Thyroid gland (tissue), 4 donors: ENCODE data around the gene GRM4. TPM values are rescaled to one million over a fixed set of nuclear protein-coding genes. Genes with fewer than 3 reads are reported as not detected.

Experiments
- DNase-seq, 2 donors: peaks; one replicate each; pipeline ENCODE4 v3.0.0-alpha.2; 2019
- H3K27ac ChIP-seq, 3 donors: fragments of 200-600 bp; sonication (generic); 1 replicate in 2 of 3; 2 replicates in 1 of 3; pipeline ENCODE4 v1.5.1; 2016 to 2019; ENCODE audit warnings: mild to moderate bottlenecking in 1 of 3, moderate library complexity in 1 of 3
- H3K27me3 ChIP-seq: fragments of 200-600 bp; sonication (generic); one replicate; pipeline ENCODE4 v1.5.1; 2019
- H3K36me3 ChIP-seq, 2 donors: fragments of 200-600 bp; sonication (generic); one replicate each; pipeline ENCODE4 v1.5.1; 2016 to 2019
- H3K4me1 ChIP-seq, 2 donors: fragments of 200-600 bp; sonication (generic); one replicate each; pipeline ENCODE4 v1.5.1; 2017 to 2019
- H3K4me3 ChIP-seq, 3 donors: fragments of 200-600 bp; sonication (generic); replicated peaks in 1 of 3; 1 replicate in 2 of 3; 2 replicates in 1 of 3; pipeline ENCODE4 v1.5.1; 2016; ENCODE audit warnings: mild to moderate bottlenecking in 1 of 3
- H3K9me3 ChIP-seq: fragments of 200-600 bp; sonication (generic); one replicate; pipeline ENCODE4 v1.5.1; 2017
- POLR2A ChIP-seq, 2 donors: fragments of 450-650 bp; IDR thresholded peaks; one replicate each; pipeline ENCODE4 v1.6.1; 2017; ENCODE audit warnings: antibody characterized with exemption in 2 of 2, mild to moderate bottlenecking in 2 of 2, moderate library complexity in 1 of 2
- WGBS, 2 donors: methylation state at CpG; one replicate each; pipeline ENCODE4 v1.1.5; 2017; 5-methylcytosine and 5-hydroxymethylcytosine counted together
- intact Hi-C: fragments of 100-400 bp; cut with DNase I; formaldehyde crosslinking; loops from one replicate; pipeline ENCODE4 v1.15.1; 2023
- total RNA-seq, 4 donors: library from RNA; depleted of rRNA; stranded (reverse); fragments of >200 nt; gene quantifications; one replicate each; pipeline ENCODE4 v1.2.3, GENCODE V29; 2016
- TF ChIP-seq, protein P1 (sequence below), 6 experiments: fragments of 200-600 bp in 3 of 6; fragments of 450-650 bp in 3 of 6; sonication (generic) in 3 of 6; IDR thresholded peaks; one replicate each; pipeline ENCODE4 v1.5.1; 2016 to 2019; ENCODE audit warnings: antibody characterized with exemption in 6 of 6, mild to moderate bottlenecking in 2 of 6, inconsistent platforms in 1 of 6, moderate library complexity in 1 of 6

Gene GRM4
- total RNA-seq, 4 donors from 2014 or later, result under 0.01 TPM; not detected in 3

DNA sequence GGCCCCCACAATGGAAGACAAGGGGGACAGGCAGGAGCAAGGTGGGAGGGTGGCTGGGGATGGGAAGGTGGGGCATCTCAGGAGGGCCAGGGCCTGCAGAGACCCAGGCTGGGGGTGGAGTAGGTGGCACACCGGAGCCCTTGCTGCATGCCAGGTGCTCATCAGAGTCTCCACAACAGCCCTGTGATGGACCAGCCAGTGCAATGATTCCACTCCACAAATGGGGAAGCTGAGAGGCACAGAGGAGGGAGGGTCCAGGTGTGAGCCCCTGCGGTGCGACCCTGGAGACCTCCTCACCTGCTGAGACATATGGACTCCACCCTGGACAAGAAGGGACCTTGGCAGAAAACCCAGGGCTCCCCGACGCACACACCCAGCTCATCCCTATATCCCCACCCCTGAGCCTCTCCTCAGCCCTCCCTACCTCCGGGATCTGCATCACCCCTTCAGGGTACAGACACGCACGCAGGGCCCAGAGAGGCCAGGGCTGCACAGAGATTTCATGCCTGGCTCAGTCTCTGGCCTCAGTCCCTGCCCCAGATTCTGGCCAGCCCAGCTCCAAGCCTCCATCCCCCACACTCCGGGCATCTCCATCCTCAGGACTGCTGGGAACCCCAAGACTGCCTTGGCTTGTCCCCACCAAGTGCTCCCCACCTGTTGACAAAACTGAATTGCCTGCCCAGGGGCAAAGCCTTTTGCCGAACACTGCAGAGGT is 7.1 kb upstream of the GRM4 start:
- Histone ChIP-seq H3K4me3 (no peak overlapping the region), H3K27ac (no peak overlapping the region), H3K27me3 (peaks cover 5% of the 10 kb centered on the region), H3K9me3 (no peaks in the 10 kb centered on the region), H3K4me1 (peaks cover 0 to 8% of the 10 kb centered on the region in 2 donors), H3K36me3 (no peaks in the 10 kb centered on the region)
- intact Hi-C loops, result loop anchor here (10.0 kb wide), 1 partner anchor 568 kb away; the partner anchor contains the start of gene BAK1
- no peak for DNase-seq
- WGBS, 2 donors, result 84 to 92% methylated on average over 10 of the region's 10 CpGs
- TF ChIP-seq, protein P1, sequence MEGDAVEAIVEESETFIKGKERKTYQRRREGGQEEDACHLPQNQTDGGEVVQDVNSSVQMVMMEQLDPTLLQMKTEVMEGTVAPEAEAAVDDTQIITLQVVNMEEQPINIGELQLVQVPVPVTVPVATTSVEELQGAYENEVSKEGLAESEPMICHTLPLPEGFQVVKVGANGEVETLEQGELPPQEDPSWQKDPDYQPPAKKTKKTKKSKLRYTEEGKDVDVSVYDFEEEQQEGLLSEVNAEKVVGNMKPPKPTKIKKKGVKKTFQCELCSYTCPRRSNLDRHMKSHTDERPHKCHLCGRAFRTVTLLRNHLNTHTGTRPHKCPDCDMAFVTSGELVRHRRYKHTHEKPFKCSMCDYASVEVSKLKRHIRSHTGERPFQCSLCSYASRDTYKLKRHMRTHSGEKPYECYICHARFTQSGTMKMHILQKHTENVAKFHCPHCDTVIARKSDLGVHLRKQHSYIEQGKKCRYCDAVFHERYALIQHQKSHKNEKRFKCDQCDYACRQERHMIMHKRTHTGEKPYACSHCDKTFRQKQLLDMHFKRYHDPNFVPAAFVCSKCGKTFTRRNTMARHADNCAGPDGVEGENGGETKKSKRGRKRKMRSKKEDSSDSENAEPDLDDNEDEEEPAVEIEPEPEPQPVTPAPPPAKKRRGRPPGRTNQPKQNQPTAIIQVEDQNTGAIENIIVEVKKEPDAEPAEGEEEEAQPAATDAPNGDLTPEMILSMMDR (IDR thresholded peaks at IDR 0.05), result no peak
- no peak for TF ChIP-seq POLR2A (IDR thresholded peaks at IDR 0.05)

DNA sequence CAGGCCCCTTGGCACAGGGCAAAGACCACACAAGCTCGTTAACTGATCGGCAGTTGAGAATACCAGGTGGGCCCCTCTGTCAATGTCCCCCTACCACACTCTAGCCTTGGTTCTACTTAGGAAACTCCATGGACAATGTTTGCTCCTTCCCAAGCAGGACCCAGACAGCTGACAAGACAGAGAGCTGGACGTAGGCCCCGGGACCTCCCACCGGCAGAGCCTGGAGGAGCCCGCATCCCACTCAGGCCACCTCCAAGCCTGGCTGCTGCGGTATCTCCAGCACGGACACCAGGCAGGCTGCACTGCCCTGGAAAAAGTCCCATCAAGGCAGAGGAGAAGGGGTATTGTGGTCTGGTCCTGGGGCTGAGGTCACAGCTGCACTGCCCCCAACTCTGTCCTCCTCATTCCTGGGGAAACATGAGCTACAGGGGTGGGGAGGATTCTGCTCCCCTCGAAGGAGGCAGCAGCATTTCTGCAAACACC is 6.2 kb upstream of the GRM4 start:
- Histone ChIP-seq H3K4me3 (no peak overlapping the region), H3K4me1 (peaks cover 0 to 8% of the 10 kb centered on the region in 2 donors), H3K27me3 (peaks cover 5% of the 10 kb centered on the region), H3K9me3 (no peaks in the 10 kb centered on the region), H3K27ac (no peak overlapping the region), H3K36me3 (no peaks in the 10 kb centered on the region)
- no peak for TF ChIP-seq POLR2A (IDR thresholded peaks at IDR 0.05)
- TF ChIP-seq, protein P1 (IDR thresholded peaks at IDR 0.05), result no peak
- 55 to 65% methylated on average over 7 to 9 of the region's 9 CpGs for WGBS, 2 donors
- intact Hi-C loops, result loop anchor here (10.0 kb wide), 1 partner anchor 567 kb away; the partner anchor contains the start of gene BAK1
- DNase-seq, result no peak

DNA sequence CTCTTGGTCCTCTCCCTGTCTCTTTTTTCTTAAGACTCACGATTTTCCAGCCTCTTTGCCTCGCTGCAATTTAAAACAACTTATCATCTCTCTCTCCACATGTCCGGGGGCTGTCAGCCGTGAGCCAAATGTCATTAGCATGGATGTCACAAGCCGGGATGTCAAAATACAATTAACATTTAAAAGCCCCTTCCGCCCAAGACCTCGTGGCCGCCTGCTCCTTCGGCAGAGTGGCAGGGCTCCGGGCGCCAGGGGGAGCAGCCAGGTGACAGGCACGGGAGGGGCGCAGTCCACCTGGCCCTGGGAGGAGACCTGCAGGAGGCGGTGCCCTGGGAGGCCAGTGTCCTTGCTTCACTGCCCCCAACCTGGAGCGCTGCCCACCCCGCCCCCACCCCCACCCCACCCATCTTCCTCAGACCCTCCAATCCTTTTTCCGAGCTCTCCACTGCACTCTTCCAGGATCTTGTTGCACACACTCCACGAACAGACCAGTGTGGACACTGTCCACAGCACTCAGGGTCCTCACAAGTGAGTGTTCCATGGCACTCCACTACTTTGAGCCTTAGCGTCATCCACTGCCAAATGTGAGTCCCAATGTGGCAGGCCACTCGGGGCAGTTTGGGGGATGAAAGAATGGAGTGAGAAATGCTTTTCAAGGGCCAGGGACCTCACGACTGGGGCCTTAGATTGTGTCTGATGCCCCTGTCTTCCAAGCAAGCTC is 5.6 kb upstream of the GRM4 start:
- intact Hi-C loops, result loop anchor here (10.0 kb wide), 1 partner anchor 567 kb away; the partner anchor contains the start of gene BAK1
- peaks cover 0 to 8% of the 10 kb centered on the region in 2 donors for H3K4me1 ChIP-seq
- no peak overlapping the region for H3K27ac ChIP-seq
- no peaks in the 10 kb centered on the region for H3K9me3 ChIP-seq
- TF ChIP-seq POLR2A (IDR thresholded peaks at IDR 0.05), result no peak
- TF ChIP-seq, protein P1 (IDR thresholded peaks at IDR 0.05), result no peak
- DNase-seq, result peak; percentile 9 to 27
- no peaks in the 10 kb centered on the region for H3K36me3 ChIP-seq
- H3K4me3 ChIP-seq, result no peak overlapping the region
- H3K27me3 ChIP-seq, result peaks cover 5% of the 10 kb centered on the region
- 12 to 16% methylated on average over 16 to 19 of the region's 21 CpGs for WGBS, 2 donors

DNA sequence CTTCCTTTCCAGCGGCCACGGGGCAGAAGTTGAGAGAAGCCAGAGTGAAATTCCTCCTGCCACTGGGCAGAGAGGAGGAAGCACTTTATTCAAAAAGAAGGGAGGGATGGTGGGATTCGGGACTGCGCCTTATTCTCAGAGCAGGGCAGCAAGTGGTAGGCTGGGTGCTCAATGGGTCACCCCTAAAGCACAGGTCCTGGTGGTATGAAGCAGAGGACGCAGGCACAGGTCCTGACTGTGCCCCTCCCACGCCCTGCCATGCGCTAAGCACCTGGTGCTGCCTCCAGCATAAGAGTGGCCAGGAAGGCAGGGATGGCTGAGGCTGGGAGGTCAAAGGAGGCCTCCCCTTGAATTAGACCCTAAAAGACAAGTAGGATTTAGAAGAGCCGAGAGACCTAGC is 4.9 kb upstream of the GRM4 start:
- Histone ChIP-seq H3K4me3 (no peak overlapping the region), H3K9me3 (no peaks in the 10 kb centered on the region), H3K27ac (no peak overlapping the region), H3K4me1 (peaks cover 0 to 9% of the 10 kb centered on the region in 2 donors), H3K27me3 (peaks cover 5% of the 10 kb centered on the region), H3K36me3 (no peaks in the 10 kb centered on the region)
- intact Hi-C loops, result loop anchor here (10.0 kb wide), 1 partner anchor 566 kb away; the partner anchor contains the start of gene BAK1
- no peak for DNase-seq
- 48 to 63% methylated on average over 6 to 8 of the region's 8 CpGs for WGBS, 2 donors
- TF ChIP-seq, protein P1 (IDR thresholded peaks at IDR 0.05), result no peak
- TF ChIP-seq POLR2A (IDR thresholded peaks at IDR 0.05), result no peak
